Natural killer cell treated with Interleukin-12 subunit alpha and Interleukin-12 subunit beta and Interleukin-15 and Interleukin-18, amount 100 ng/mL, for 72 hours (primary cell): ENCODE measurements around the gene BMP6. TPM values are rescaled to one million over a fixed set of nuclear protein-coding genes. Genes with fewer than 3 reads are reported as not detected.

ENCODE experiments used
- ATAC-seq, 2 donors: fragments of 150-1000 bp; cut with Tn5 transposase in 1 of 2; sonication (Bioruptor Pico), chemical (Tn5 transposase) in 1 of 2; 2 replicates each; pipeline ENCODE4 v1.10.0; 2021
- DNase-seq: peaks from one replicate; pipeline ENCODE4 v3.0.0; 2022; ENCODE audit warnings: low spot score
- H3K27ac Mint-ChIP-seq, 2 donors: 1 replicate in 1 of 2; 2 replicates in 1 of 2; pipeline ENCODE4 v1.8.0; 2022; ENCODE audit warnings: mixed read lengths in 2 of 2, mild to moderate bottlenecking in 1 of 2, moderate library complexity in 1 of 2
- H3K27me3 Mint-ChIP-seq, 2 donors: 1 replicate in 1 of 2; 2 replicates in 1 of 2; pipeline ENCODE4 v1.8.0; 2022; ENCODE audit warnings: mixed read lengths in 2 of 2
- H3K36me3 Mint-ChIP-seq: one replicate; pipeline ENCODE4 v1.8.0; 2022; ENCODE audit warnings: mixed read lengths
- H3K4me1 Mint-ChIP-seq, 2 donors: 1 replicate in 1 of 2; 2 replicates in 1 of 2; pipeline ENCODE4 v1.8.0; 2022; ENCODE audit warnings: low read depth in 2 of 2, mixed read lengths in 2 of 2, mild to moderate bottlenecking in 1 of 2
- H3K4me3 Mint-ChIP-seq: one replicate; pipeline ENCODE4 v1.8.0; 2022; ENCODE audit warnings: mixed read lengths
- H3K9me3 Mint-ChIP-seq: 2 replicates; pipeline ENCODE4 v1.8.0; 2022; ENCODE audit warnings: mixed read lengths
- total RNA-seq, 2 donors: library from RNA; stranded (reverse); gene quantifications; one replicate each; pipeline ENCODE4 v1.2.3, GENCODE V29; 2022

The BMP6 gene
- total RNA-seq, 2 donors from 2014 or later = not detected

DNA sequence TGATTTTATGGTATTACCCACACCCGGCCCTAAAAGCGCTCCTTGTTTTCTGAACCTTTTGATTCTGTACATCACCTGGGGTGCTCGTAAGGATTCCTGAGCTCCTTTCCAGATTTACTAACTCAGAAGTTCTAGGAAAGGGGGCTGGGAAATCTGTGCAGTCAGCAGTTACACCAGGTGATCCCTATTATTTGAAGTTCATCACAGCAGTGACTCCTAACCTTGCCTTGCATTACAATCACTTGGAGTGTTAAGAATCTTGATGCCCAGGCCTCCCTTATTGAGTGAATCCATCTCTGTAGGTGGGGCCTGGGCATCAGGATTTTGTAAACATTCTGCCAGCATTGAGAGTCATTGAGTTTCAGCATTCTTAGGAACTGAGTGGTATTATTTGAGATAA is 44.7 kb downstream of the BMP6 start:
- Mint-ChIP-seq H3K27me3 (peaks cover 20 to 33% of the 10 kb centered on the region in 2 donors), H3K27ac (no peak overlapping the region), H3K4me3 (no peak overlapping the region), H3K4me1 (no peaks in the 10 kb centered on the region), H3K36me3 (no peaks in the 10 kb centered on the region), H3K9me3 (no peaks in the 10 kb centered on the region)
- no peak for DNase-seq
- no peak for ATAC-seq

- peaks cover 22 to 48% of the 10 kb centered on the region in 2 donors for H3K27me3 Mint-ChIP-seq
- H3K9me3 Mint-ChIP-seq = no peaks in the 10 kb centered on the region
- H3K36me3 Mint-ChIP-seq = no peaks in the 10 kb centered on the region
Observed at GRCh38 chr6:7773322-7773721, 47.4 kb downstream of the BMP6 start.

DNA sequence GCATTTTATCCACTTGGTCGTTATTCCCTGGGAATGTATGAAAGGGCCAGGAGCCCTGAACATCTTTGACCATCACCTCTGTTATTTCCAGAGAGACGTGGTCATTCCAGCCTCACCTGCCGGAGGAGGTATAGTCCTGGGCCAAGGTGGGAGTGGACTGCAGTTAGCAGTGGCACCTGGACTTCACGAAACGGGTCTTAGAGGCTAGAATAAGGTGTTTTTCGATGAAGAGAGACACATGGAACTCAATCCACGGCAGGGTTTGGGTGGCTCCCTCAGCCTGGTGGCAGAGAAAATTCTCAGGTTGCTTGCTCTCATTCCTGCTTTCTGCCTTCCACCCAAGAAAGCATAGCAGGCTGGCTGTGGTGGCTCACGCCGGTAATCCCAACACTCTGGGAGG is 48.0 kb downstream of the BMP6 start:
- Mint-ChIP-seq H3K36me3 (no peaks in the 10 kb centered on the region), H3K4me3 (no peak overlapping the region), H3K27ac (no peak overlapping the region), H3K4me1 (no peaks in the 10 kb centered on the region), H3K27me3 (peaks cover 18 to 48% of the 10 kb centered on the region in 2 donors), H3K9me3 (no peaks in the 10 kb centered on the region)
- no peak for DNase-seq
- ATAC-seq = no peak

More at GRCh38 chr6:7773322-7773721, 47.4 kb downstream of the BMP6 start:
- Mint-ChIP-seq H3K27ac (no peak overlapping the region), H3K4me3 (no peak overlapping the region), H3K4me1 (no peaks in the 10 kb centered on the region)
- DNase-seq = no peak
- no peak for ATAC-seq

GRCh38 chr6:7776509-7776908 is 50.6 kb downstream of the BMP6 start:
- no peak overlapping the region for H3K4me3 Mint-ChIP-seq
- ATAC-seq = no peak
- no peak overlapping the region for H3K27ac Mint-ChIP-seq
- no peak for DNase-seq
- H3K36me3 Mint-ChIP-seq = no peaks in the 10 kb centered on the region
- peaks cover 15 to 38% of the 10 kb centered on the region in 2 donors for H3K27me3 Mint-ChIP-seq
- H3K4me1 Mint-ChIP-seq = no peaks in the 10 kb centered on the region
- no peaks in the 10 kb centered on the region for H3K9me3 Mint-ChIP-seq

DNA sequence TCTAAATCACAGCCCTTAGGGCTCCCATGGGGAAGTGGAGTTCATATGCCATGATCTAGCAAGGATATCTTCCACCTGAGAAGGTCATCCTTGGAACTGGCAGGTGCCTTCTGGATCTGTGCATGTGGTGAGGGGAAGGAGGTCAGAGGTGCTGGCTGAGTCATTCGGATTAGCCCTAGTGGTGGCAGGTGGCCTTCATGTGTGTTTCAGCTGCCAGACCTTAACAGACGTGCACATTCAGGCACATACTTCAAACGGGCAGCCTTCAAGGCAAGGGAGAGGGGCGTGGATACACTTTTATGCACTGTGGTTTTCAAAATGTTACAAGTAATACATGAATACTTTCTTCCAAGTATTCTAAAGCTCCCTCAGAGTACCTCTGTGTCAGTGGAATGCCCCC is 51.2 kb downstream of the BMP6 start:
- Mint-ChIP-seq H3K36me3 (no peaks in the 10 kb centered on the region), H3K9me3 (no peaks in the 10 kb centered on the region), H3K4me3 (no peak overlapping the region), H3K27me3 (peaks cover 21 to 44% of the 10 kb centered on the region in 2 donors), H3K4me1 (no peaks in the 10 kb centered on the region), H3K27ac (no peak overlapping the region)
- ATAC-seq = peak in 1 of 2 donors; percentile 20
- no peak for DNase-seq

DNA sequence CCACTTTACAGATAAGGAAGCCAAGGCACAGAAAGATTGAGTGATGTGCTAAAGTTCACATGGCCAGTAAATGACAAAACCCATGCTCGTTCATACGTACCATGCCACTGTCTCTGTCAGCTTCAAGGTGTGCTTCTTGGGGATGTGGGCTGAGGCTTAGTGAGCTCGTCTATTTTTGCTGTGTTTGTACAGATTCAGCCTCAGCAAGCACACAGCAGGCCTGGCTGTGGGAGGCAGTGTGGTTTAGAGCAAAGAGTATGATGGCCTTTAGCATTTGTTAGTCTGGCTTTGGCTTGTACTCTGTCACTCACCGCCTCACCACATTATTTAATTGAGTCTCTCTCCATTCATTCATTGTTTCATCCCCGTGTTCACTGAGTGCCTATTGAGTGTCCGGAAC is 55.3 kb downstream of the BMP6 start:
- Mint-ChIP-seq H3K4me3 (no peak overlapping the region), H3K4me1 (no peaks in the 10 kb centered on the region), H3K9me3 (no peaks in the 10 kb centered on the region), H3K36me3 (no peaks in the 10 kb centered on the region), H3K27me3 (peaks cover 27 to 48% of the 10 kb centered on the region in 2 donors), H3K27ac (no peak overlapping the region)
- DNase-seq (no peak), ATAC-seq (no peak)

DNA sequence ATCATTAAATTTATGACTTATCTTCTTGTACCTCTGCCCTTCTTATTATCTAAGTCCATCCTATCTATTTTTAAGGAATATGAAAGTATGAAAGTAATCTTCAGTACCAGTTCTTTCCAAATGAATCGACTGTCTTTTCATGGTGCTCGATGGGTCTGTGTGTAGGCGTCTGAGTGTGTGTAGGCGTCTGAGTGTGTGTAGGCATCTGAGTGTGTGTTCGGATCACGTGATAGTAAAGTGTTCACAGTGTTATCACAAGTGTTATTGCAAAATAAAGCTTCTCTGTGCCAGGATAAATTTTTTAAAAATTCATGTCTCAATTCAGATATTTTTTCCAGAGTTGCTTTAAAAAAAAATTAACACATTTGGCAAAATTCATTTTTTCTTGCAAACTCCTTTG is 58.3 kb downstream of the BMP6 start:
- no peaks in the 10 kb centered on the region for H3K9me3 Mint-ChIP-seq
- ATAC-seq (no peak), DNase-seq (no peak)
- no peaks in the 10 kb centered on the region for H3K4me1 Mint-ChIP-seq
- H3K27me3 Mint-ChIP-seq = peaks cover 21 to 31% of the 10 kb centered on the region in 2 donors
- no peak overlapping the region for H3K4me3 Mint-ChIP-seq
- H3K36me3 Mint-ChIP-seq = no peaks in the 10 kb centered on the region
- H3K27ac Mint-ChIP-seq = no peak overlapping the region

DNA sequence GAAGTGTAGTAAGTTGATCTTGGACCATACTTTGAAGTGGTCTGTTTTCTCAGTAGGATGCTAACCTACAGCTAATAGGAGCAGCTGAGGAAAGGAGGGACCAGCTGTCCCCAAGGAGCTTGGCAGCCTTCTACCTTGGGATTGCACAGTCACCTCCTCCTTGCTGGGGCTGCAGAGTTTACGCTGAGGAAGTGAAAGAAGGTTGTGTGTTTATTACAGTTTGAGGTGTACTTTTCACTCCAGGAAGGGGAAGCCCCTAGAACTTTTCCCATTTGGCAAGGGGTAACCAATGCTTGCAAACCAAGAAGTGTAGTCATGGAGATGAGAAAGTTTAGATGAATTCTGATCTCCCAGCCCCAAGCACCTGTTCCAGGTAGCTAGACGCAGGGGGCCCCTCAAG is 58.8 kb downstream of the BMP6 start:
- no peak for DNase-seq
- ATAC-seq = no peak
- no peak overlapping the region for H3K27ac Mint-ChIP-seq
- no peaks in the 10 kb centered on the region for H3K36me3 Mint-ChIP-seq
- no peaks in the 10 kb centered on the region for H3K4me1 Mint-ChIP-seq
- H3K4me3 Mint-ChIP-seq = no peak overlapping the region
- H3K9me3 Mint-ChIP-seq = no peaks in the 10 kb centered on the region
- peaks cover 21 to 31% of the 10 kb centered on the region in 2 donors for H3K27me3 Mint-ChIP-seq

DNA sequence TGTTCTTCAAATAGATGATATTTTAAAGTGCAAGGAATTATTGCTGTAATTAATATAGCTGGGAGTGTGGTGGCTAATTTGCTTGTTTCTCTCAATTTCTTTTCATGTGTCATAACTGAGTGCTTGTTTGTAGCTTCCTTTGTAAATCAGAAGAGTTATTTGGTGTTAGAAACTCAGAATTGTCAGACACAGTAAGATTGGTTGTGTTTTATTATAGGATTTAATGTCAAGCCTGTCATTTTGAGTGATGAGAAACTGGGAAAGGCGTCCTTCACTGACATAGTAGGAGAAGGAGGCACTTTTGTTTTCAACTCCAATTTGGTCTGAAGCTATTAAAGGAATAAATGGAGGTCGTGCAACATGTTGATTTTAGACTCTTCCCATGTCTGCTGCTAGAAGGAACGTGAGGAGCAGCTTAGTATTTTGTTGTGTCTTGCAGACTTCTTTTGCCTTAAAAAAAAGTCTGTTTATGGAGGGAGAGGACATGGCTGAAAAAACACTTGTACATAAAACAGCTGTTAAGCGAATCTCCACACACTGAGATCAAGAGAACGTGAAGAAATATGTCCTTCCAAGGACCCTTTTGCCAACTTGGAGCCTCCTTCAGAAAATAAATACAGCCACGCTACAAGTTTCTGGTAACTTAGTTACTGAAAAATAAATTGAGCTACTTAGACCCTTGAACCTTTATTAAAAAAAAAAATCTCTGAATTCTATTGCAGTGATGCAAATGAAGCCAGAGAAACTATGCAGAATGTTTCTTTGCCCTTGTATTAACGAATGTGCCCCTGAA is 59.5 kb downstream of the BMP6 start:
- peaks cover 21 to 31% of the 10 kb centered on the region in 2 donors for H3K27me3 Mint-ChIP-seq
- no peaks in the 10 kb centered on the region for H3K36me3 Mint-ChIP-seq
- ATAC-seq = no peak
- H3K4me1 Mint-ChIP-seq = no peaks in the 10 kb centered on the region
- no peak overlapping the region for H3K27ac Mint-ChIP-seq
- no peak for DNase-seq
- no peaks in the 10 kb centered on the region for H3K9me3 Mint-ChIP-seq
- no peak overlapping the region for H3K4me3 Mint-ChIP-seq

- Mint-ChIP-seq H3K9me3 (no peaks in the 10 kb centered on the region), H3K36me3 (no peaks in the 10 kb centered on the region), H3K4me1 (no peaks in the 10 kb centered on the region), H3K27ac (no peak overlapping the region), H3K4me3 (no peak overlapping the region), H3K27me3 (peaks cover 25 to 37% of the 10 kb centered on the region in 2 donors)
- DNase-seq (no peak), ATAC-seq (no peak)
Observed at GRCh38 chr6:7786214-7786661, 60.3 kb downstream of the BMP6 start.

GRCh38 chr6:7787137-7787608 is 61.3 kb downstream of the BMP6 start:
- H3K4me3 Mint-ChIP-seq = no peak overlapping the region
- H3K9me3 Mint-ChIP-seq = no peaks in the 10 kb centered on the region
- H3K36me3 Mint-ChIP-seq = no peaks in the 10 kb centered on the region
- H3K4me1 Mint-ChIP-seq = no peaks in the 10 kb centered on the region
- peaks cover 24 to 37% of the 10 kb centered on the region in 2 donors for H3K27me3 Mint-ChIP-seq
- no peak overlapping the region for H3K27ac Mint-ChIP-seq
- ATAC-seq (no peak), DNase-seq (no peak)

DNA sequence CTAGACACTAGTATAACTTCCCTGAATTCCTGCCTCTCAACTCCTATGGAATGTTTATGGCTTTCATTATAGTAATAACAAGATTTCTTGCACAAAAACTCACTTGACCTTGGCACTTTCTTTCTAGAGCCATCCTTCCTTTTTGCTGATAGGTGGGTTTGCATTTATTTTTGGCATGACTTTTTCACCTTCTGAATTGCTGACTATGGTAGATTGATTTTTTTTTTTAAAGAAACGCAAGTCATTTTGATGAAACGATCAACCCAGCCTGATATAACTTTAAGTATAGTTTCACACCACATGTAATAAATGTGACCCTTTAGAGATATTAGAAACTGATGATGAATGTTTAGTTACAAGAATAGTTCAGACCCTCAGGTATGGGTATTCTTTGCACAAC is 61.8 kb downstream of the BMP6 start:
- no peaks in the 10 kb centered on the region for H3K36me3 Mint-ChIP-seq
- no peak for ATAC-seq
- H3K4me1 Mint-ChIP-seq = no peaks in the 10 kb centered on the region
- H3K27ac Mint-ChIP-seq = no peak overlapping the region
- no peaks in the 10 kb centered on the region for H3K9me3 Mint-ChIP-seq
- H3K4me3 Mint-ChIP-seq = no peak overlapping the region
- DNase-seq = no peak
- peaks cover 23 to 31% of the 10 kb centered on the region in 2 donors for H3K27me3 Mint-ChIP-seq

DNA sequence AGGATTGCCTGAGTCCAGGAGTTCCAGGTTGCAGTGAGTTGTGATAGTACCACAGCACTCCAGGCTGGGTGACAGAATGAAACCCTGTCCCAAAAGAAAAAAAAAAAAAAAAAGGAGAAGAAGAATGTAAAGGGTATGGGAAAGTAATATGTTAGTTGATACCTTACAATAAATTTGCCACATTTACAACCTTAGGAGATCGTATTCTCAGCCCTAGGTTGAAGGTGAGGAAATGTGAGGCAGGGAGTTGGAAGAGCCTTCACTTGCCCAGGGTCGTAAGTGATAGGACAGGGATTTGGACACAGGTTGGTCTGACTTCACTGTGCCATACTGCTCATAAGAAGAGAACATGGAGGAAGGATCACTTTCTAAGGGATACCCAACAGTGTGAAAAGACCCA is 68.6 kb downstream of the BMP6 start:
- ATAC-seq = peak in 1 of 2 donors; percentile 38
- H3K27me3 Mint-ChIP-seq = peaks cover 22 to 28% of the 10 kb centered on the region in 2 donors
- no peak overlapping the region for H3K4me3 Mint-ChIP-seq
- H3K9me3 Mint-ChIP-seq = peaks cover 4% of the 10 kb centered on the region
- DNase-seq = no peak
- no peaks in the 10 kb centered on the region for H3K4me1 Mint-ChIP-seq
- H3K27ac Mint-ChIP-seq = no peak overlapping the region
- H3K36me3 Mint-ChIP-seq = no peaks in the 10 kb centered on the region

- no peak for ATAC-seq
- Mint-ChIP-seq H3K27me3 (peaks cover 11 to 13% of the 10 kb centered on the region in 2 donors), H3K27ac (no peak overlapping the region), H3K36me3 (no peaks in the 10 kb centered on the region), H3K9me3 (peaks cover 4% of the 10 kb centered on the region), H3K4me3 (no peak overlapping the region), H3K4me1 (no peaks in the 10 kb centered on the region)
- DNase-seq = no peak
Observed at GRCh38 chr6:7797386-7797785, 71.5 kb downstream of the BMP6 start.
